ENCODE measurements around the gene LRRC61.

- no peak for TF ChIP-seq CTCF (conservative IDR thresholded peaks at IDR 0.05 in 1 of 2, IDR thresholded peaks at IDR 0.05 in 1 of 2; ENCODE audit: extremely low read depth in 1 of 2, insufficient read depth in 1 of 2, low read depth in 1 of 2, low read length in 2 of 2)
- no peak for TF ChIP-seq EZH2 (IDR thresholded peaks at IDR 0.05; ENCODE audit: borderline replicate concordance, low read length)
Observed at GRCh38 chr7:150322114-150322832, 882 bp upstream of the LRRC61 start.

Measured in mammary epithelial cell (primary cell).